MM.1S (cell line): Measurements from ENCODE around the gene SGMS1.

ENCODE experiments used
- EZH2 ChIP-seq: fragments of 300-600 bp; sonication (generic); optimal IDR thresholded peaks from 2 replicates; pipeline ENCODE3; 2017; ENCODE audit warnings: low read depth, mild to moderate bottlenecking, antibody characterized with exemption, low read length, mixed read lengths
- TF ChIP-seq, protein P1 (sequence below): fragments of 300-600 bp; sonication (generic); IDR thresholded peaks from 2 replicates; pipeline ENCODE4 v1.5.1; 2016; ENCODE audit warnings: antibody characterized with exemption, low read length, mixed read lengths

DNA sequence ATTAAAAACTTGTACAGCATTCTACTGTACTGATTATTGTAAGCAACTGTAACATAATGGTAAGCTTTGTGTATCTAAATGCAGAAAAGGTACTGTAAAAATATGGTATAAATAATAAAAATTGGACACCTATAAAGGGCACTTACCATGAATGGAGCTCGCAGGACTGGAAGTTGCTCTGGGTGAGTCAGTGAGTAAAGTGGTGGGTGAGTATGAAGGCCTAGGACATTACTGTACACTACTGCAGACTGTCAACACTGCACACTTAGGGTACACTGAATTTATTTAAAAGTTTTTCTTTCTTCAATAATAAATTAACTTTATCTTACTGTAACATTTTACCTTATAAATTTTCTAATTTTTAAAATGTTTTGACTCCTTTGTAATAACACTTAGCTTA is 253.8 kb downstream of the SGMS1 start:
- TF ChIP-seq, protein P1, sequence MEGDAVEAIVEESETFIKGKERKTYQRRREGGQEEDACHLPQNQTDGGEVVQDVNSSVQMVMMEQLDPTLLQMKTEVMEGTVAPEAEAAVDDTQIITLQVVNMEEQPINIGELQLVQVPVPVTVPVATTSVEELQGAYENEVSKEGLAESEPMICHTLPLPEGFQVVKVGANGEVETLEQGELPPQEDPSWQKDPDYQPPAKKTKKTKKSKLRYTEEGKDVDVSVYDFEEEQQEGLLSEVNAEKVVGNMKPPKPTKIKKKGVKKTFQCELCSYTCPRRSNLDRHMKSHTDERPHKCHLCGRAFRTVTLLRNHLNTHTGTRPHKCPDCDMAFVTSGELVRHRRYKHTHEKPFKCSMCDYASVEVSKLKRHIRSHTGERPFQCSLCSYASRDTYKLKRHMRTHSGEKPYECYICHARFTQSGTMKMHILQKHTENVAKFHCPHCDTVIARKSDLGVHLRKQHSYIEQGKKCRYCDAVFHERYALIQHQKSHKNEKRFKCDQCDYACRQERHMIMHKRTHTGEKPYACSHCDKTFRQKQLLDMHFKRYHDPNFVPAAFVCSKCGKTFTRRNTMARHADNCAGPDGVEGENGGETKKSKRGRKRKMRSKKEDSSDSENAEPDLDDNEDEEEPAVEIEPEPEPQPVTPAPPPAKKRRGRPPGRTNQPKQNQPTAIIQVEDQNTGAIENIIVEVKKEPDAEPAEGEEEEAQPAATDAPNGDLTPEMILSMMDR = no peak
- no peak for TF ChIP-seq EZH2
